CD4-positive, alpha-beta T cell treated with Interleukin-10 for 1 hour (primary cell): ENCODE results near the gene PARD3B.
A peak's percentile ranks its signal among the peaks of the same experiment; 100 is the strongest.

ENCODE experiments used
- DNase-seq: peaks from one replicate; pipeline ENCODE4 v3.0.0-alpha.2; 2020

PARD3B gene

GRCh38 chr2:205030695-205031094, 485.4 kb downstream of the PARD3B start:
- DNase-seq = no peak

GRCh38 chr2:205032093-205032551, 486.8 kb downstream of the PARD3B start:
- DNase-seq = no peak

- DNase-seq = no peak
Observed at GRCh38 chr2:205033431-205033830, 488.2 kb downstream of the PARD3B start.

- DNase-seq = no peak
Observed at GRCh38 chr2:205034034-205034433, 488.8 kb downstream of the PARD3B start.

- DNase-seq = no peak
Observed at GRCh38 chr2:205040323-205040722, 495.0 kb downstream of the PARD3B start.

GRCh38 chr2:205041472-205042130, 496.3 kb downstream of the PARD3B start:
- DNase-seq = no peak

GRCh38 chr2:205043285-205043684, 498.0 kb downstream of the PARD3B start:
- DNase-seq = no peak

- no peak for DNase-seq
Observed at GRCh38 chr2:205045706-205046105, 500.4 kb downstream of the PARD3B start.

GRCh38 chr2:205047273-205047839, 502.1 kb downstream of the PARD3B start:
- DNase-seq = no peak

GRCh38 chr2:205051417-205051816, 506.1 kb downstream of the PARD3B start:
- no peak for DNase-seq

GRCh38 chr2:205052781-205053180, 507.5 kb downstream of the PARD3B start:
- no peak for DNase-seq

GRCh38 chr2:205053827-205054410, 508.6 kb downstream of the PARD3B start:
- no peak for DNase-seq

GRCh38 chr2:205054789-205055188, 509.5 kb downstream of the PARD3B start:
- no peak for DNase-seq

- no peak for DNase-seq
Observed at GRCh38 chr2:205055251-205055650, 510.0 kb downstream of the PARD3B start.

GRCh38 chr2:205056151-205056561, 510.9 kb downstream of the PARD3B start:
- no peak for DNase-seq

- DNase-seq = no peak
Observed at GRCh38 chr2:205058409-205058808, 513.1 kb downstream of the PARD3B start.

- no peak for DNase-seq
Observed at GRCh38 chr2:205060269-205060668, 515.0 kb downstream of the PARD3B start.

- DNase-seq = no peak
Observed at GRCh38 chr2:205066081-205066480, 520.8 kb downstream of the PARD3B start.

GRCh38 chr2:205069928-205070327, 524.7 kb downstream of the PARD3B start:
- DNase-seq = no peak

GRCh38 chr2:205070889-205071288, 525.6 kb downstream of the PARD3B start:
- no peak for DNase-seq

GRCh38 chr2:205073433-205074020, 528.3 kb downstream of the PARD3B start:
- DNase-seq = no peak

- no peak for DNase-seq
Observed at GRCh38 chr2:205076405-205076804, 531.1 kb downstream of the PARD3B start.

- DNase-seq = peak; percentile 55
Observed at GRCh38 chr2:205077159-205077558, 531.9 kb downstream of the PARD3B start.

GRCh38 chr2:205078762-205079161, 533.5 kb downstream of the PARD3B start:
- DNase-seq = no peak
